NCI-H2196 (cell line): Measurements from ENCODE around the gene CYTH4.

Source experiments
- DNase-seq: peaks from one replicate; lab custom pipeline; 2025; ENCODE audit not compliant: unreplicated experiment; lab: John Stamatoyannopoulos, UW

The CYTH4 gene

DNA sequence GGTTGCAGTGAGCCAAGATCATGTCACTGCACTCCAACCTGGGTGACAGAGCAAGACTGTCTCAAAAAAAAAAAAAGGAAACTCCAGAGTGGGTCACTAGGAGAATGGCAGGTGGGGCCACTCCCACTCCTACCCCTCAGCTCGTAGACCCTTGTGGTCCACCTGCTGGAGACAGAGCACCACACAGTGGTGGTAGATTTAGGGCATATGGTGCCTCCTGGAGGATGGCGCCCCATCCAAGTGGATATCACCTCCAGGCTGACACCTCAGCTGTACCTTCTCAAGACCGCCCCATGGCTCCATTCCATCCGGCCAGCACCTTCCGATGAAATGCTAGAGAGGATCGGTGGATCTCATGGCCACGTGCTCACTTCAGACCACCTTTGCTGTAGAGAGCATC is 6.2 kb downstream of the CYTH4 start:
- DNase-seq = no peak

DNA sequence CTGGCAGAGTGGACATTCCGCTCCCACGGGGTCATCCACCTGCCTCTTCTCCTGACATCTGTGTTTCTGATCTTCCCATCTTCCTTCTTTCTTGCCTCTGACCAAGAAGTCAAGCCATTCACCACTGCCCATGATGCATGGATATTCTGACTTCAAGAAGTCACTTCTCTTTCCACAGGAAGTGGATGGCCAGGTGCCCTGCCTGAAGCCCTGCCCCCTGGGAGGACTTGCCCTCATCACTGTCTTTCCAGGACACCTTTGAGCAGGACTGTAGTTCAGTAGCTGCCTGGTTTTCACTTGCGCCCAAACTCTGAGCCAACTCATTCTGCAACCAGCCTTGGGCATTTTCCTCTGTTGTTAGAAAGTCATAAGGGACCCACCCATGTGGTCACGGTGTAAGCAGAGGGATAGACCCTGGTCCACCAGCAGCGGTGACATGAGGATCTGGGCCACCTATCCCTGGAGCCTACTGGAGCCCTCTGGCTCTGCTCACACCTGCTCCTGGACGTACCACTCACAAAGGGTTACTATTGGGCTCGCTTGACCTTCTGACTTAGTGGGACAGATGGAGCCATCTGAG is 6.9 kb downstream of the CYTH4 start:
- no peak for DNase-seq

DNA sequence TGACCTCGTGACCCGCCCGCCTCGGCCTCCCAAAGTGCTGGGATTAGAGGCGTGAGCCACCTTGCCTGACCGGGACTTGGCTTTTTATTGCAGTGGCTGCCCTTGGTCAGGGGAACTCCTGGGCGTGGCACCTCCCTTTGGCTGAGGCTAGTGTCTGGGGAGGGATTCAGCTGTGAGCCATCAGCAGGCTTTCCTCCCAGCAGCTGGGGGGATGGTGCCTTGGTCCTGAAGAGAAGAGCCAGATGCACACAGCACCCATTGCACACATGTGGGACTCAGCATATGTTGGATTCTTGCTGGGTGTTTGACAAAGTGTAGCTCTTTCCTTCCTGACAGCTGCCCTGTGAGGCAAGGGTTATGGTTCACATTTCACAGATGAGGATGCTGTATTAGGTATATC is 8.4 kb downstream of the CYTH4 start:
- no peak for DNase-seq

DNA sequence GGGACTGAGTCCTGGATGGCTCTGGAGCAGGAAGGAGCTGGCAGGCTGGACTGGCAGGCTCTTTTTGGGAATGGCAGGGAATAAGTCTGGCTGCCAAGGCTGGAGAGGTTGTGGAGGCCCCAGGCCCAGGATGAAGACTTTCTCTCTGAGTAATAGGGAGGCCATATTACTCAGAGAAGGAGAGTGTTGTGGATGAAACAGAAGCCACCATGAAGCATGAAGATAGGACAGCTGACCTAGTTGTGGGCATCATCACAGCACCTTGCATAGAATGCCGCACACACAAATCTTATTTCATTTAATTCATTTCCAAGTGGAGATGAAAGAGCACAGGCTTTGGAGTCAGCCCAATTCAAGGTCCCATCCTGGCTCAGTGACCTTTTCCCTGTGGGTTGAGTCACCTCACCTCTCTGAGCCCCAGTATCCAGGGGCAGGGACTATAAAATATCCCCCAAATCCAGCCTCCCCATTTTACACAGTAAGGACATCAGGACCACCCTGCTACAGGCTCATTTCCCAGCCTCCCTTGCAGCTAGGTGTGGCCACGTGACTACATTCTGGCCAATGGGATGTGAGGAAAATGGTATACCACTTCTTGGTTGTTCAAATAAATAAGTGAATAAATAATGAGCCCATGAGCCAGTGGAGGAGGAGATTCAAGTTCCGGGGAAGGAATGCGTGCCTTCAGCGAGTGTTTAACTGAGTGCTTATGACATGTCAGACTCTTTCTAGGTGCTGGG is 9.4 kb downstream of the CYTH4 start:
- DNase-seq = no peak

- no peak for DNase-seq
Observed at GRCh38 chr22:37292641-37293040, 10.3 kb downstream of the CYTH4 start.

- no peak for DNase-seq
Observed at GRCh38 chr22:37293172-37293571, 10.9 kb downstream of the CYTH4 start.

DNA sequence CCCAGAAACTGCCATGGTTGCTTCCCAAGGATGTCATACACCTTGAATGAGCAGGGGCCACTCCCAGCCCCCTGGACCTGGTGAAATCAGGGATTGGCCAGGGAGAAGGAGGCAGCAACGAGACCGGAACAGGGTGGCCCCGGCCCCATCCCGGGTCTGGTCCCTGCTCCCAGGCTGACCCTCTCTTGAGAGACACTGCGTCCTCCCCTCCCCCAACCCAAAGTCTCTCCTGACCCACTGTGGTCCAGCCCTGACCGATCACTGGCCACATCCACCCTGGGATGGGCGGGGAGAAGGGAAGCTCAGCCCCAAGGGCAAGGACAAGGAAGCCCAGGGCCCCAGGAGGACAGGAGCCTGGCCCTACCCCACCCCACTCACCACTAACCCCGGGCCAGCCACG is 12.4 kb downstream of the CYTH4 start:
- no peak for DNase-seq

- no peak for DNase-seq
Observed at GRCh38 chr22:37295213-37295886, 13.0 kb downstream of the CYTH4 start.

- DNase-seq = no peak
Observed at GRCh38 chr22:37295946-37296345, 13.6 kb downstream of the CYTH4 start.

DNA sequence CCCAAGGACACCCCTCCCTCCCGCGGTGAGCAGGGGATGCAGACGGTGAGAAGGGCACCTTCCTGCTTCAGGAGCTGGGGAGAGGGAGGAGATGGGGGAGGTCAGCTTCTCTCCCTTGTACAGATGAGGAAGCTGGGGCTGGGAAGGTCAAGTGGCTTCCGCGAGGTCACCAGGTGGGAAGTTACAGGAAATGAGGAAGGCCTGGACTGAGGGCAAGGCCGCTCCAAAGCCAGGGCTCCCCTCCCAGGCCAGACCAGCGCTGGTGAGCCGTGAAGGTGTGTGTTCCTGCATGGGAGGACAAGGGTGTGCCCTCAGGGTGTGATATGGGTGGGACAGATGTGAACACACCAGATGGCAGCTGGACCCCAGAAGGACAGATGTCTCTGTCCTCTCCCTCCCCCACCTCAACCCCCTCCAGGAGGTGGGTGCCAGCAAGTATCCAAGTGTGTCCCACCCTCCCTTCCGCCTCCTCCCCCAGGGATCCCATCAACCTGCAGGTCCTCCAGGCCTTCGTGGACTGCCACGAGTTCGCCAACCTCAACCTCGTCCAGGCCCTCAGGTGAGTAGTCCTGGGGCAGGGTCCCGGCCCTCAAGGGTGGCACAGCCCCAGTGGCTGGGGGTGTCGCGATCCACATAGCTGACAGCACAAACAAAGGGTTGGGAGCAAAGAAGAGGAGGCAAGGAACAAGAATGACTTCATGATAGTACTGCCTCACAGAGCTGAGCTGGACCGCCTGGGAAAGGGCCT is 16.6 kb downstream of the CYTH4 start:
- no peak for DNase-seq

GRCh38 chr22:37299969-37300509 is 17.7 kb downstream of the CYTH4 start:
- no peak for DNase-seq

- DNase-seq = no peak
Observed at GRCh38 chr22:37300551-37301017, 18.3 kb downstream of the CYTH4 start.

GRCh38 chr22:37301144-37301830 is 19.0 kb downstream of the CYTH4 start:
- no peak for DNase-seq

- no peak for DNase-seq
Observed at GRCh38 chr22:37302674-37303555, 20.6 kb downstream of the CYTH4 start.

DNA sequence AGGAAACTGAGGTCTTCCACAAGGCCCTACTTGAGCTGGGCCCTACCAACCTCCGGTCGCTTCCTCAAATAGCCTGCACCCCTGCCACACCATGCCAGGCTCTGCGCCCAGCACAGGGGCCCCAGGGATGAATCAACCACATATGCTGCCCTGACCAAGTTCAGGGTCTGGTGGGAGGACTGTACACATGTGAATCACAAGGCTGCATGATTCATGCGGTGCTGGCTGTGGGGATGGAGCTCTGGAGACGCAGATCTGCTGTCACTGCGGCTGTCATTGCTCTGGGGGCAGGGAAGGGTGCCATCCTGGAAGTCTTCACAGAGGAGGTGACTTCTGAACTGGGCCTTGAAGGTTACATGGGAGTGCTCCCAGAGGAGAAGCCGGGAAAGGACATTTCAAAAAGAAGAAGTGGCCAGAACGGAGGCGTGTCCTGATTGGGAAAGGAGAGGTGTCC is 21.5 kb downstream of the CYTH4 start:
- no peak for DNase-seq

- no peak for DNase-seq
Observed at GRCh38 chr22:37304595-37305343, 22.5 kb downstream of the CYTH4 start.

DNA sequence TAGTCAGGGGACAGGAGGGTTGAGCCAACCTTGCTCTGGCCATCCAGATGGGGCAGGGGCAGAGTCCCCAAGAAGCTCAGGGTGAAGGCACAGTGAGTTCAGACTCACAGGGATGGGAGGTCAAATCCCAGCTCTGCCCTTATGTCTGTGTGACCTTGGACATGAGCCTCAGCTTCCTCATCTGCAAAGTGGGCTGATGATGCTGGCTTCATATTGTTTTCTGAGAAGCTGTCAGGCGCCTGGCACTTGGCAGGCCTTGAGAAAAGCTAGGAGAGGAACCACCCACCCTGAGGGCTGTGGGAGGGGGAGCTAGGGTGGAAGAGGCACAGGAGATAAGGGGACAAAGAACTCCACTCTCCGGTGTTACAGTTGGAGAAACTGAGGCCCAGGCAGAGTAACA is 23.6 kb downstream of the CYTH4 start:
- DNase-seq = no peak

DNA sequence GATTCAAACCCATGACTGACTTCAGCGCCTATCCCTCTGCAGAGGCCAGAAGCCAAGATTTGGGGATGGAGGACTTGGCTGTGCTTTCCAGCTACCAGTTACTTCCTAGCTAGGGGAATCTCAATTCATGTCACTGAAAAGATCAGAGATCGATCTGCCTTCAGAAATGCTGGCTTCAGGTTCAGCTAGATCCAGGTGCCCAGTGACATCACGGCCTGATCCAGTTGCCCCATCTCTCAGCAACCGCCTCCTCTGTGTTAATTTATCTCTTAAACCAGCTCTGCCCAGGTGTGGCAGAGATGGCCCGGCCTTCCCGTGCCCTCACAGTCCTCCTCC is 24.2 kb downstream of the CYTH4 start:
- no peak for DNase-seq
